ENCODE measurements around the gene UNC5C. TPM values are rescaled to one million over a fixed set of nuclear protein-coding genes. Genes with fewer than 3 reads are reported as not detected.

UNC5C gene
- total and polyA plus RNA-seq, 2 of the 4 experiments (the other 2 are of a cell fraction): under 0.01 TPM

- CTCF ChIA-PET: no interaction called here
- in situ Hi-C loops (cut with MboI; ENCODE audit: low sequenced_read_pairs): no loop called here
- no TSS peak for BruUV-seq (replicated peaks)
Observed at GRCh38 chr4:95560774-95561173, 12.0 kb upstream of the UNC5C start.

More at GRCh38 chr4:95560774-95561173, 12.0 kb upstream of the UNC5C start:
- Histone ChIP-seq H3K9me3 (ENCODE audit: control insufficient read depth, insufficient read depth, low read length) (no peaks in the 10 kb centered on the region), H3K79me1 (ENCODE audit: low read depth in 1 of 2, low read length in 2 of 2) (no peaks in the 10 kb centered on the region), H3K4me3 (ENCODE audit: insufficient read depth, low read depth, low read length) (no peak overlapping the region), H3K4me2 (ENCODE audit: low read depth, low read length) (no peak overlapping the region), H4K5ac (ENCODE audit: low read depth, low read length) (no peak overlapping the region), H3K9me1 (ENCODE audit: insufficient read depth, low read length) (no peaks in the 10 kb centered on the region), H3K18ac (ENCODE audit: low read depth, low read length) (no peak overlapping the region), H2AFZ (replicated peaks; ENCODE audit: low read length, poor library complexity) (no peak overlapping the region), H3K4ac (ENCODE audit: low read depth, low read length) (no peak overlapping the region), H2AK5ac (ENCODE audit: low read depth, low read length) (no peak overlapping the region), H4K91ac (ENCODE audit: insufficient read depth, low read depth, low read length) (no peak overlapping the region), H2AK9ac (replicated peaks; ENCODE audit: low read depth, low read length, poor library complexity) (no peak overlapping the region), H3K14ac (replicated peaks; ENCODE audit: low read depth, low read length) (no peak overlapping the region), H3K27ac (ENCODE audit: insufficient read depth, low read length) (no peak overlapping the region), H4K20me1 (ENCODE audit: insufficient read depth, low read length) (no peaks in the 10 kb centered on the region), H2BK20ac (ENCODE audit: low read depth, low read length) (no peak overlapping the region), H2BK120ac (ENCODE audit: low read depth, low read length) (no peak overlapping the region), H3K56ac (ENCODE audit: extremely low read depth, insufficient read depth, low read length) (no peak overlapping the region), H3K4me1 (ENCODE audit: control insufficient read depth, insufficient read depth, low read length) (no peaks in the 10 kb centered on the region), H3K9ac (ENCODE audit: low read depth, low read length) (no peak overlapping the region), H4K8ac (ENCODE audit: low read depth in 2 of 2, low read length in 2 of 2) (no peak overlapping the region), H3K27me3 (ENCODE audit: control insufficient read depth, insufficient read depth, low read length) (no peaks in the 10 kb centered on the region), H3K23ac (ENCODE audit: low read depth, low read length) (no peak overlapping the region), H2BK15ac (ENCODE audit: low read depth, low read length) (no peak overlapping the region), H2BK5ac (ENCODE audit: low read depth, low read length, poor library complexity, severe bottlenecking) (no peak overlapping the region), H3K36me3 (ENCODE audit: control insufficient read depth, insufficient read depth, low read length) (no peaks in the 10 kb centered on the region)
- WGBS, 2 experiments (ENCODE audit: extremely low coverage in 2 of 2, insufficient read length in 1 of 2): no CpG with 5 or more reads among the region's 1 CpG
- dilution Hi-C loops (cut with HindIII; ENCODE audit: low sequenced_read_pairs, unreplicated experiment): no loop called here
- TF ChIP-seq USF2 (IDR thresholded peaks at IDR 0.05; ENCODE audit: low read depth, low read length) (no peak), NFE2L2 (IDR thresholded peaks at IDR 0.05; ENCODE audit: low read depth, low read length) (no peak), RFX5 (IDR thresholded peaks at IDR 0.05; ENCODE audit: low read depth, low read length) (no peak), MXI1 (IDR thresholded peaks at IDR 0.05; ENCODE audit: borderline replicate concordance, low read depth, low read length) (no peak), MAZ (IDR thresholded peaks at IDR 0.05; ENCODE audit: borderline replicate concordance, low read depth, low read length) (no peak), POLR2A (IDR thresholded peaks at IDR 0.05; ENCODE audit: low read depth, low read length) (no peak), BHLHE40 (IDR thresholded peaks at IDR 0.05; ENCODE audit: low read depth, low read length) (no peak), CHD1 (IDR thresholded peaks at IDR 0.05; ENCODE audit: low read depth, low read length) (no peak)
- DNase-seq (no peak), ATAC-seq (ENCODE audit: low read depth) (no peak)
- intact Hi-C loops (cut with micrococcal nuclease): no loop called here
- POLR2A ChIA-PET (ENCODE audit: unreplicated experiment): no interaction called here
